Activated CD4-positive, alpha-beta memory T cell treated with anti-CD3 and anti-CD28 coated beads for 36 hours (primary cell): ENCODE data around the gene CCR3. TPM values are rescaled to one million over a fixed set of nuclear protein-coding genes. Genes with fewer than 3 reads are reported as not detected.

Experiments used
- CTCF ChIA-PET: fragments of 350-600 bp; sonication (Branson Sonifier 250); formaldehyde crosslinking; loops from one replicate; lab custom pipeline; 2021; ENCODE audit warnings: antibody characterized with exemption, inconsistent platforms; lab: Charles Lee
- POLR2A ChIA-PET: fragments of 350-600 bp; sonication (Branson Sonifier 250); formaldehyde crosslinking; loops from one replicate; lab custom pipeline; 2021; ENCODE audit warnings: antibody characterized with exemption; lab: Charles Lee
- DNase-seq: peaks from one replicate; pipeline ENCODE4 v3.0.0-alpha.2; 2020
- H3K27ac Mint-ChIP-seq: one replicate; pipeline ENCODE4 v1.8.0; 2021; ENCODE audit warnings: mixed read lengths
- H3K27me3 Mint-ChIP-seq: one replicate; pipeline ENCODE4 v1.8.0; 2021; ENCODE audit warnings: mixed read lengths
- H3K36me3 Mint-ChIP-seq: one replicate; pipeline ENCODE4 v1.8.0; 2021; ENCODE audit warnings: mixed read lengths
- H3K4me1 Mint-ChIP-seq: one replicate; pipeline ENCODE4 v1.8.0; 2021; ENCODE audit warnings: low read depth, mixed read lengths
- H3K4me3 Mint-ChIP-seq: one replicate; pipeline ENCODE4 v1.8.0; 2021; ENCODE audit warnings: mild to moderate bottlenecking, mixed read lengths
- H3K9me3 Mint-ChIP-seq: one replicate; pipeline ENCODE4 v1.8.0; 2021; ENCODE audit warnings: mixed read lengths
- intact Hi-C: fragments of 100-400 bp; cut with micrococcal nuclease; formaldehyde crosslinking; loops from one replicate; pipeline ENCODE4 v1.15.1; 2023
- total RNA-seq, 2 experiments: library from RNA; stranded (reverse); gene quantifications; one replicate each; pipeline ENCODE4 v1.2.3, GENCODE V29; 2021

Gene CCR3
- total RNA-seq, 2 experiments from 2014 or later = not detected

DNA sequence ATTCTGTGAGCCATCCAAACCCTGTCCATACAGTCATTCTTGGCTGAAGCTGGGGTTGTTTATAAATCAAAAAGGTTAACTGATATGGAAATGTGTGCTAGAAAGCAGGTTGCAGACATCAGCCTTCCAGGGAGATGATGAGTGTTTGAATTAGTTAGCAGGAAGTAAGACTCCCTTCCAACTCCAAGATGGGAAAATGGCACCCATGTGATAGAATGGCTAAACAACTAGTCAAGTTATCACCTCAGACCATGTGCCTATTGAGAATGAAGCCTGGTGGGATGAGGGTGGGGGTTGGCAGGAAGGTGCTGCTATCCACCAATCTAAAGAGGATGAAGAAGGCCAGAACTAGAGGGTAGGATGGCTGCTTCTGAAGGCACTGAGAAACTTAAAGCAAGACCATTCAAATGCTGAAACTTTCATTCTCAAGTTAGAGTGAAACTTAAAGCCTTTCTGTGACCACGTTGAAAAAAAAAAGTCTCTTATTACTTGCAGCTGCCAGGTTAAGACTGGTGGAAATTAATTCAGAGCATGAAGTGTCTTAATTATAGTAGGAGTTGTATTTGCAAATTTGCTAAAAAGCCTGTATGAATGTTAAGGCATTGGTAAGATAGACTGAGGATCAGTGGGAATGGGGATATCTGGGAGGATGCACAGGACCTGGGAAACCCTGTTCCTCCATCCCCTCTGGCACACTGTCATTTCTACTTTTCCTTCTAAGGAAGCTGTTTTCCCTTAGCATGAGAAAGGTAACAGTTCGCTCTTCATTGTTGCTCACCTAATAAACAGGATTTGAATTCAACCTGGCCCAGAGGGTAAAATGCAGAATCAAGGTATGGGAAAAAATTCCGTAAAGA is 36.8 kb downstream of the CCR3 start:
- H3K36me3 Mint-ChIP-seq = peaks cover 19% of the 10 kb centered on the region
- peaks cover 22% of the 10 kb centered on the region for H3K9me3 Mint-ChIP-seq
- peaks cover 66% of the 10 kb centered on the region for H3K4me1 Mint-ChIP-seq
- H3K27me3 Mint-ChIP-seq = peaks cover 22% of the 10 kb centered on the region
- intact Hi-C loops = no loop called here
- CTCF ChIA-PET = interaction anchor here (0.7 to 3.0 kb wide), 6 partner anchors 14 to 188 kb away, joined by 3 to 50 read pairs (median 4); partner anchors contain the start of gene CCR5
- H3K27ac Mint-ChIP-seq = no peak overlapping the region
- POLR2A ChIA-PET = interaction anchor here (1.0 to 3.0 kb wide), 4 partner anchors 16 to 91 kb away, joined by 4 to 18 read pairs (median 7); partner anchors contain the start of gene CCR5
- H3K4me3 Mint-ChIP-seq = no peak overlapping the region
- no peak for DNase-seq

DNA sequence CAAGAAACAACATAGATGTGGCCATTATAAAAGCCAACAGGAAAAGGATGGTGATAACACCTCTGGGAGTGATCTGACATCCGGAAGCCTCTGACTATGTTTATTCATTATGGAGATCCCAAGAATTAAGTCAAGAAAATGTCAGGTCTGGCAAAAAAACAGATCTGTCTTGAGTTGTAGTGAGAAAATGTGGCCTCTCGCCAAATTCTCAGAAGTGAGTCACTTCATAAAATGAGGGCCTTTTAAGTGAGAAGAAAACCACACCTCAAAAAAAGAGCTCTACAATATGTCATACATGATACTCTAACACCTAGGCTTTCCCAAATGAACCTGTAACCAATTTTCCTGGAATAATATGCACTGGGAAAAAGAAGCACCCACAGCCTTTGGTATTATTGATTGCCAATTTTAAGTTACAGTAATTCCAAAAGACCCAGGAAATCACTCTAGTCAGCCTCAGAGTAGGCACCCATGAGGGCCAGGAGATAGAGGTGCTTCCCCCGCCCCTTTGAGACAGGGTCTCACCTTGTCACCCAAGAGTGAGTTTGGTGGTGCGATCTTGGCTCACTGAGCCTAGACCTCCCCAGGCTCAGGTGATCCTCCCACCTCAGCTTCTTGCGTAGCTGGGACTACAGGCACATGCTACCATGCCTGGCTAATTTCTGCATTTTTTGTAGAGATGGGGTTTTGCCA is 38.0 kb downstream of the CCR3 start:
- Mint-ChIP-seq H3K4me1 (peaks cover 78% of the 10 kb centered on the region), H3K27ac (peak overlapping the region; percentile 67)
- POLR2A ChIA-PET = interaction anchor here (1.0 to 3.0 kb wide), 5 partner anchors 11 to 90 kb away, joined by 3 to 18 read pairs (median 6); partner anchors contain the start of gene CCR5

GRCh38 chr3:46281551-46281950 is 39.3 kb downstream of the CCR3 start:
- H3K27me3 Mint-ChIP-seq = peaks cover 13% of the 10 kb centered on the region
- H3K36me3 Mint-ChIP-seq = peaks cover 19% of the 10 kb centered on the region
- H3K9me3 Mint-ChIP-seq = peaks cover 22% of the 10 kb centered on the region
- H3K4me3 Mint-ChIP-seq = no peak overlapping the region
- no peak for DNase-seq
- ChIA-PET CTCF (interaction anchor here (1.0 kb wide), 2 partner anchors 90 to 97 kb away, joined by 3 to 7 read pairs; partner anchors contain the start of gene CCR5), POLR2A (no interaction called here)
- intact Hi-C loops = loop anchor here (2.0 kb wide), 1 partner anchor 79 kb away; no protein-coding TSS in a partner anchor
- H3K27ac Mint-ChIP-seq = no peak overlapping the region
- H3K4me1 Mint-ChIP-seq = peaks cover 89% of the 10 kb centered on the region

More for the DNA sequence above, 38.0 kb downstream of the CCR3 start:
- DNase-seq = peak; percentile 72
- Mint-ChIP-seq H3K9me3 (peaks cover 22% of the 10 kb centered on the region), H3K27me3 (peaks cover 14% of the 10 kb centered on the region), H3K36me3 (peaks cover 19% of the 10 kb centered on the region), H3K4me3 (no peak overlapping the region)
- intact Hi-C loops = loop anchor here (1.0 to 2.0 kb wide), 3 partner anchors 14 to 81 kb away; no protein-coding TSS in a partner anchor
- CTCF ChIA-PET = interaction anchor here (0.9 to 3.0 kb wide), 4 partner anchors 20 to 94 kb away, joined by 3 to 50 read pairs (median 3); partner anchors contain the start of gene CCR5

GRCh38 chr3:46282041-46282440 is 39.8 kb downstream of the CCR3 start:
- POLR2A ChIA-PET = no interaction called here
- Mint-ChIP-seq H3K4me3 (no peak overlapping the region), H3K9me3 (peaks cover 22% of the 10 kb centered on the region), H3K27me3 (peaks cover 12% of the 10 kb centered on the region), H3K36me3 (peaks cover 19% of the 10 kb centered on the region), H3K27ac (no peak overlapping the region), H3K4me1 (peaks cover 88% of the 10 kb centered on the region)
- CTCF ChIA-PET = interaction anchor here (1.0 kb wide), 2 partner anchors 89 to 96 kb away, joined by 3 to 7 read pairs; partner anchors contain the start of gene CCR5
- intact Hi-C loops = no loop called here
- DNase-seq = no peak

DNA sequence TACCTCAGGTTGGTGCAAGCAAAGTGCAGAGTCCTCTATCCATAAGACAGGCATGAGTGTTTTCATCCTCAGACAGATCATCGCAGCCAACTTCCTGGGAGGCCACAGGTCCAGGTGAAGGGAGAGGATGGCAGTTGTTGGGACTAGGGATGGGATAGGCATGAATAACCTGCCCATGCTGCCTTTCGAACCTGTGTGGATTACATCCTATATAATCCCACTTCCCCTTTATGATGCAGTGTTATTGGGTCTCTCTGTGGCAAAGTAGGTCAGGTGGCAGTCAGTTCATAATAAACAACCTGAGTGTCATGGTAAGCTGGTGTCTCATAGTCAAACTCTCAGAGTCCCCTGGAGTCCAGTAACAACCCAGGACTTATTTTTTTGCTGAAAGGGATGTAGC is 40.4 kb downstream of the CCR3 start:
- Mint-ChIP-seq H3K36me3 (peaks cover 15% of the 10 kb centered on the region), H3K27me3 (peaks cover 7% of the 10 kb centered on the region), H3K9me3 (peaks cover 19% of the 10 kb centered on the region), H3K4me1 (peaks cover 85% of the 10 kb centered on the region), H3K4me3 (no peak overlapping the region), H3K27ac (peak overlapping the region; percentile 36)
- ChIA-PET CTCF (interaction anchor here (6.6 kb wide), 1 partner anchor 88 kb away, joined by 88 read pairs; the partner anchor contains the start of gene CCR5), POLR2A (interaction anchor here (4.1 kb wide), 1 partner anchor 17 kb away, joined by 31 read pairs; no protein-coding TSS in a partner anchor)
- no peak for DNase-seq
- intact Hi-C loops = no loop called here

- POLR2A ChIA-PET = interaction anchor here (4.1 to 5.1 kb wide), 2 partner anchors 16 to 86 kb away, joined by 31 to 49 read pairs; partner anchors contain the start of gene CCR5
- no peak overlapping the region for H3K4me3 Mint-ChIP-seq
- peaks cover 12% of the 10 kb centered on the region for H3K9me3 Mint-ChIP-seq
- peaks cover 80% of the 10 kb centered on the region for H3K4me1 Mint-ChIP-seq
- CTCF ChIA-PET = interaction anchor here (0.7 to 6.6 kb wide), 6 partner anchors 8 to 215 kb away, joined by 3 to 88 read pairs (median 8); partner anchors contain the start of gene CCR5
- intact Hi-C loops = loop anchor here (2.0 kb wide), 1 partner anchor 85 kb away; no protein-coding TSS in a partner anchor
- peaks cover 7% of the 10 kb centered on the region for H3K27me3 Mint-ChIP-seq
- peak overlapping the region; percentile 54 for H3K27ac Mint-ChIP-seq
- H3K36me3 Mint-ChIP-seq = peaks cover 8% of the 10 kb centered on the region
- DNase-seq = no peak
These were observed 41.7 kb downstream of the CCR3 start for GRCh38 chr3:46283881-46284450.

DNA sequence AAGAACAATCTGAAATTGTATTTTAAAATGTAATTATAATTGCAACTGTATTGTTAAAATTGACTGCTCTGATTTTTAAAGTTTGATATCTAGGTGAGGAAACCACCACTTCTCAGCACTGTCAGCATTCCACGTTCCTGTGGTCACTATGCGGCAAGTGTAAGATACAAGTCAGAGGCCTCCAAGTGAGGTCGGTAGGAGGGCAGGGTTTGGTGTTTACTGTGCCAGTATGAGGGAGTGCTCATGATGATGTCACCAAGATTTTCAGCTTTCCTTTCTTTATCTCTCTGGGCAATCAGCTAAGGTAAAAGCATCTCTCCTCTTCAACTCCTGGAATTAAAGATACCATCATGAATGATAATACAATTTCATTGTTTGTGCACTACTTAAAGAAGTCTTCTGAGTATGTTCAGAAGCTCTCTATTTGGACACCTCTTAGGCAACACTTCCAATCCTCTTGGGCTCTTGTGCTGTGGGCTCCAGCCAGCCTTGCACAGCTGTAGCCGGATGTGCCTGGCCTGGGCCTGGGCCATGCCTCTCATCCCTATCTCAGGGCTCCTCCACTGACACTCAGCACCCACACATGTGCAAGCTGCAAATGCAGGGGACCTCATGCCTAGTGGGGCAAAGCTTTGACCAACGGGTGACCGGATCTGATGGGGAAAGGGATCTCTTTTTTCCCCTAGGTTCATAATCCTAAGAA is 42.9 kb downstream of the CCR3 start:
- Mint-ChIP-seq H3K27me3 (peaks cover 11% of the 10 kb centered on the region), H3K9me3 (no peaks in the 10 kb centered on the region), H3K27ac (peak overlapping the region; percentile 38), H3K4me1 (peaks cover 79% of the 10 kb centered on the region), H3K4me3 (no peak overlapping the region), H3K36me3 (no peaks in the 10 kb centered on the region)
- peak; percentile 79 for DNase-seq
- intact Hi-C loops = loop anchor here (1.0 to 2.0 kb wide), 3 partner anchors 9 to 84 kb away; no protein-coding TSS in a partner anchor
- POLR2A ChIA-PET = interaction anchor here (0.8 to 5.1 kb wide), 9 partner anchors 9 to 122 kb away, joined by 3 to 49 read pairs (median 5); partner anchors contain the start of genes CCR1, CCR5, CCR5AS and CCRL2
- CTCF ChIA-PET = interaction anchor here (0.7 to 6.6 kb wide), 8 partner anchors 9 to 195 kb away, joined by 3 to 88 read pairs (median 4); partner anchors contain the start of genes CCR1 and CCR5

GRCh38 chr3:46285931-46286619 is 43.8 kb downstream of the CCR3 start:
- Mint-ChIP-seq H3K4me3 (no peak overlapping the region), H3K27ac (peak overlapping the region; percentile 56), H3K27me3 (peaks cover 11% of the 10 kb centered on the region), H3K4me1 (peaks cover 72% of the 10 kb centered on the region), H3K9me3 (no peaks in the 10 kb centered on the region), H3K36me3 (no peaks in the 10 kb centered on the region)
- POLR2A ChIA-PET = interaction anchor here (0.6 to 5.1 kb wide), 8 partner anchors 14 to 253 kb away, joined by 3 to 49 read pairs (median 6); partner anchors contain the start of genes CCR1 and CCR5
- CTCF ChIA-PET = interaction anchor here (0.6 to 6.6 kb wide), 8 partner anchors 8 to 188 kb away, joined by 3 to 88 read pairs (median 4); partner anchors contain the start of genes CCR1 and CCR5
- no peak for DNase-seq
- intact Hi-C loops = loop anchor here (1.0 to 2.0 kb wide), 3 partner anchors 8 to 83 kb away; no protein-coding TSS in a partner anchor

- Mint-ChIP-seq H3K27ac (no peak overlapping the region), H3K9me3 (no peaks in the 10 kb centered on the region), H3K4me3 (no peak overlapping the region), H3K36me3 (no peaks in the 10 kb centered on the region), H3K27me3 (peaks cover 12% of the 10 kb centered on the region), H3K4me1 (peaks cover 69% of the 10 kb centered on the region)
- intact Hi-C loops = no loop called here
- CTCF ChIA-PET = interaction anchor here (0.9 to 6.6 kb wide), 3 partner anchors 11 to 189 kb away, joined by 3 to 88 read pairs (median 5); partner anchors contain the start of gene CCR5
- no peak for DNase-seq
- POLR2A ChIA-PET = interaction anchor here (0.6 to 5.1 kb wide), 4 partner anchors 13 to 252 kb away, joined by 3 to 49 read pairs (median 17); partner anchors contain the start of gene CCR5
These were observed 44.8 kb downstream of the CCR3 start for GRCh38 chr3:46286947-46287565.
